ENCODE measurements around the gene TTC1.

DNA sequence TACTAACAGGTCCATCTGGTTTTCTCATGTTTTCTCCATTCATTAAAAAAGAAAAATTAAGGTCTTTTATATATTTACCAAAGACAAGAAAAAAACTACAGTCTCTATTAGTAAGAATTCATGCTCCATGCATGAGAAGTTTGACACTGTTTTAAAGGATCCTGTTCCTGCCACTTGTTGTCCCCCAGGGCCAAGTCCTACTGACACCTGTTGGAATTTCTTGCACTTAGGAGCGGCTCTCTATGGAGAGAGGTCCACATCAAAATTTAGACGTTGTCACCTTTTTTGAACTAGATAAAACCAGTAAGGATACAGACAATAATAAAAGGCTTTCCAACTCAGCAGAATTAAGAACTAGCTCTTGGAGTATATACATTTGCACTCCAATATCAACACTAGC, 68.1 kb downstream of the TTC1 start:
- TF ChIP-seq POLR2A (IDR thresholded peaks at IDR 0.05; ENCODE audit: low read length) (no peak), GATA1 (IDR thresholded peaks at IDR 0.05; ENCODE audit: low read depth, low read length) (no peak)
